Psoas muscle (tissue), 8 donors: Measurements from ENCODE around the gene FAM43A. TPM values are rescaled to one million over a fixed set of nuclear protein-coding genes. Genes with fewer than 3 reads are reported as not detected.

Source experiments
- ATAC-seq, 4 donors: fragments of 200-7000 bp; cut with Tn5 transposase; one replicate each; pipeline ENCODE4 v1.9.1; 2020; ENCODE audit warnings: moderate library complexity in 3 of 4, mild to moderate bottlenecking in 2 of 4
- DNase-seq, 2 donors: peaks; one replicate each; pipeline ENCODE4 v3.0.0-alpha.2; 2020
- H3K27ac ChIP-seq: fragments of 200-600 bp; one replicate; pipeline ENCODE4 v1.8.0; 2022
- H3K27me3 ChIP-seq, 3 donors: fragments of 200-600 bp in 1 of 3; one replicate each; pipeline versions ENCODE4 v1.6.1 to v1.8.0; 2013 to 2022; ENCODE audit warnings: low read length in 2 of 3, mild to moderate bottlenecking in 2 of 3, moderate library complexity in 1 of 3; ENCODE audit not compliant: insufficient read depth in 3 of 3
- H3K36me3 ChIP-seq, 2 donors: fragments of 200-600 bp in 1 of 2; one replicate each; pipeline versions ENCODE4 v1.6.1 to v1.8.0; 2013 to 2022; ENCODE audit warnings: low read depth in 1 of 2, mild to moderate bottlenecking in 1 of 2, moderate library complexity in 1 of 2; ENCODE audit not compliant: insufficient read depth in 1 of 2
- H3K4me1 ChIP-seq: fragments of 200-600 bp; one replicate; pipeline ENCODE4 v1.8.0; 2022
- H3K4me3 ChIP-seq: fragments of 200-600 bp; one replicate; pipeline ENCODE4 v1.8.0; 2022; ENCODE audit warnings: mild to moderate bottlenecking
- H3K9me3 ChIP-seq: fragments of 200-600 bp; one replicate; pipeline ENCODE4 v1.8.0; 2022
- WGBS, 3 donors: extraction: QIAGEN DNeasy Blood & Tissue Kit; methylation state at CpG; one replicate each; pipeline versions ENCODE4 v1.1.6 to v1.1.7; 2013; 5-methylcytosine and 5-hydroxymethylcytosine counted together
- intact Hi-C, 2 donors: fragments of 100-400 bp; cut with DNase I; formaldehyde crosslinking; loops; one replicate each; pipeline versions ENCODE4 v1.11.0 to v1.14.2; 2022
- polyA plus RNA-seq, 3 donors: library from polyadenylated mRNA; stranded (reverse); fragments of 200-250 nt; gene quantifications; one replicate each; pipeline ENCODE4 v1.2.3, GENCODE V29; 2013
- total RNA-seq, 4 donors: library from RNA; stranded (reverse); fragmentation: NEBNext Ultra II Directional in 2 of 4; extraction: Animal tissue kit (Norgen Biotek cat#: 25700) in 2 of 4; gene quantifications; one replicate each; pipeline versions ENCODE4 v1.2.1 to v1.2.4, GENCODE V29; 2021 to 2023
- TF ChIP-seq, protein P1 (sequence below): fragments of 200-600 bp; IDR thresholded peaks from one replicate; pipeline ENCODE4 v1.8.0; 2022; ENCODE audit warnings: antibody characterized with exemption
- donor health status: healthy with polysubstance abuse.
- donor health status: DM: no; HTN: no; CAD: no; lungs with moderate emphysema.
- donor health status: Bipolar disorder and iron deficiency.
- donor health status: healthy.
- donor health status: DM: yes; HTN: yes; CAD: no.
- donor health status: DM: no; HTN: no; CAD: no.
- donor health status: DM: no; HTN: no; CAD: no.
- donor health status: DM: yes; HTN: yes; CAD: no.

FAM43A gene
- total and polyA plus RNA-seq, 7 donors, result 4.1 to 7.7 (median 6.8) TPM

DNA sequence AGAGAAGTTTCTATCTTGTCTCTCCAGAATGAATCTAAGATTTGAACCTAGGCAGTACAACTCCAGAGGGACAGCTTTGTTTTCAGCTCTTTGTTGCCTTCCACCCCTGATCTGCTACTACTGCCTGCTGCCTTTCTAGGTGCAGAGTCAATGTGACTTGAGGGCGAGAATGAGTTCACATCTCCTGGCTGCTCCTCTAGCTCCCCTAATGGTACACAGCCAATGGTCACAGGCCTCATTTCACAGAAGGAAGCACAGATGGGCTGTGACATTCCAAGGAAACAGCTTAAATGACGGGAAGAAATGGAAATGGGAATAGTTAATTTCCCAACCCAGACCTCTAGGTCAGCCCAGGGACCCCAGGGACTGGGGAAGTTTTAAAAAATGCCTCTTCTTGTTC lies 32.4 kb downstream of the FAM43A start:
- intact Hi-C loops, result no loop called here
- no peak overlapping the region for H3K27ac ChIP-seq
- no peak overlapping the region for H3K4me3 ChIP-seq
- TF ChIP-seq, protein P1, sequence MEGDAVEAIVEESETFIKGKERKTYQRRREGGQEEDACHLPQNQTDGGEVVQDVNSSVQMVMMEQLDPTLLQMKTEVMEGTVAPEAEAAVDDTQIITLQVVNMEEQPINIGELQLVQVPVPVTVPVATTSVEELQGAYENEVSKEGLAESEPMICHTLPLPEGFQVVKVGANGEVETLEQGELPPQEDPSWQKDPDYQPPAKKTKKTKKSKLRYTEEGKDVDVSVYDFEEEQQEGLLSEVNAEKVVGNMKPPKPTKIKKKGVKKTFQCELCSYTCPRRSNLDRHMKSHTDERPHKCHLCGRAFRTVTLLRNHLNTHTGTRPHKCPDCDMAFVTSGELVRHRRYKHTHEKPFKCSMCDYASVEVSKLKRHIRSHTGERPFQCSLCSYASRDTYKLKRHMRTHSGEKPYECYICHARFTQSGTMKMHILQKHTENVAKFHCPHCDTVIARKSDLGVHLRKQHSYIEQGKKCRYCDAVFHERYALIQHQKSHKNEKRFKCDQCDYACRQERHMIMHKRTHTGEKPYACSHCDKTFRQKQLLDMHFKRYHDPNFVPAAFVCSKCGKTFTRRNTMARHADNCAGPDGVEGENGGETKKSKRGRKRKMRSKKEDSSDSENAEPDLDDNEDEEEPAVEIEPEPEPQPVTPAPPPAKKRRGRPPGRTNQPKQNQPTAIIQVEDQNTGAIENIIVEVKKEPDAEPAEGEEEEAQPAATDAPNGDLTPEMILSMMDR, result no peak
- no peaks in the 10 kb centered on the region for H3K9me3 ChIP-seq
- no peaks in the 10 kb centered on the region for H3K36me3 ChIP-seq
- H3K27me3 ChIP-seq, result no peaks in the 10 kb centered on the region
- no peaks in the 10 kb centered on the region for H3K4me1 ChIP-seq
- WGBS, 3 donors, result 75 to 85% (median 84%) methylated on average over 2 of the region's 2 CpGs
- DNase-seq, result no peak
- no peak for ATAC-seq

DNA sequence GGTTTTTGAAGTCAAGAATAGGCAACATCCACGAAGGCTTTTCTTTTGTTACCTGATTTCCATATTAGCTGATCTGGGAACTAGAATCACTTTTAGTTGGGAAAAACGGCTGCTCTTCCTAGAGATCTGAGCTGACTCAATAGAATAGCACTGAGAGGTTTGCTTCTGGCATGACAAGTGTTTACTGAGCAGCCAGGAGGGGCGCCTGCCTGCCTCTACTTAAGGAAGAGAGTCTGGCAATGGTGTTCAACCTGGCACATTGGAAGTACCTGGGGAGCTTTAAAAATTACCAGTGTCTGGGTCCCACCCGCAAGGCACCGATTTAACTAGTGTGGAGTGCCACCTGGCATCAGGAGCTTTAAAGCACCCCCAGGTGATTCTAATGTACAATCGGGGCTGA lies 34.4 kb downstream of the FAM43A start:
- H3K36me3 ChIP-seq, result no peaks in the 10 kb centered on the region
- H3K27me3 ChIP-seq, result no peaks in the 10 kb centered on the region
- no peak for ATAC-seq
- WGBS, 3 donors, result 57 to 66% (median 60%) methylated on average over 6 of the region's 6 CpGs
- no peak for DNase-seq
- H3K27ac ChIP-seq, result no peak overlapping the region
- TF ChIP-seq, protein P1, result no peak
- H3K4me3 ChIP-seq, result no peak overlapping the region
- intact Hi-C loops, result no loop called here
- H3K9me3 ChIP-seq, result no peaks in the 10 kb centered on the region
- H3K4me1 ChIP-seq, result no peaks in the 10 kb centered on the region

DNA sequence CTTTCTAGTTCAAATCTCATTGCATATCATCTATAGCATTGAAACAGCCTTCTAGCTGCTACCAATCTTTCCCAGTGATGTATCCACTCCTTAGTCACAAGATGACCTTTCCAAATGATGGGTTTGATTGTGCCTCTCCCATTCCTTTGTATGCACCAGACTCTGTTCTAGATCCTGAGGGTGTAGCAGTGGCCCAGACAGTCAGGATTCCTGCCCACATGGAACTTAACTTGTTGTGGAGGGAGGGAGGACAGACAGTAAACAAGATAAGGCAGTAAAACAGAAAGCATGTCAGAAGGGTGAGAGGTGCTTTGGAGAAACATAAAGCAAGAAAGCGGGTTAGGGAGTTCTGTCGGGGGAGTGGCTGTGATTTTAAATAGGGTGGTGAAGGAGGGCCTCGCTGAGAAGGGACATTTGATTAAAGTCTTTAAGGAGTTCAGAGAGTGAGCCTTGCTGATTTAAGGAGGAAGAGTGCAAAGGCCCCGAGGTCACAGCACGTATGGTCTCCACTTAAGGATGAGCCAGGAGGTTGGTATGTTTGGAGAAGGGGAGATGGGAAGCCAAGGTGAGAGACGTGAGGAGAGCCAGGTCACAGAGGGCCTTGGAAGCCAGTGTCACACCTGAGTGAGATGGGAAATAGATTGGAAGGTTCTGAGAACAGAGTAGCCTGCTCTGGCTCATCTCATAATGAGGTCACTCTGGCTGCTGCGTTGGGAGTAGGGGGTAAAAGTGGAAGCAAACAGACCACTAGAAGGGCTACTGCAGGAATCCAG lies 38.3 kb downstream of the FAM43A start:
- no peak for DNase-seq
- H3K9me3 ChIP-seq, result no peaks in the 10 kb centered on the region
- H3K4me1 ChIP-seq, result no peaks in the 10 kb centered on the region
- H3K27me3 ChIP-seq, result no peaks in the 10 kb centered on the region
- 53 to 74% (median 71%) methylated on average over 7 of the region's 7 CpGs for WGBS, 3 donors
- no peak overlapping the region for H3K27ac ChIP-seq
- no peaks in the 10 kb centered on the region for H3K36me3 ChIP-seq
- ATAC-seq, result no peak
- no peak overlapping the region for H3K4me3 ChIP-seq
- intact Hi-C loops, result no loop called here
- TF ChIP-seq, protein P1, result no peak

DNA sequence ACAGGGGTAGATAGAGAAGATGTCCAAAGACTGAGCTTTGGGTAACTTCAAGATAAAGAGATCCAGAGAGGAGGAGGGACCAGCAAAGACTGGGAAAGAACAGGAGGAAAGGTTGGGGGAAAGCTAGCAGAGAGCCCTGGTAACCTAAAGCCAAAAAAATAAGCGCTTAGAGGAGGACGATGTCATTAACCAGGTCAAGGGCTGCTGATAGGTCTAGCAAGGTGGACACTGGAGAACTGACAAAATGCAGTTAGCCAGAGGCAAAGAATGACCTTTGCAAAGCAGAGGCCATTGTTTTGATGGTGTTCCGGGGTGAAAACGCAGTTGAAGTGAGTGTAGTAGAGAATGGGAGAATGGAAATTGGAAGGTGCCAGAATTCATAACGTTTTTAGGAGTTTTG lies 39.7 kb downstream of the FAM43A start:
- 58 to 76% (median 62%) methylated on average over 5 of the region's 5 CpGs for WGBS, 3 donors
- Histone ChIP-seq H3K4me3 (no peak overlapping the region), H3K4me1 (no peaks in the 10 kb centered on the region), H3K27me3 (no peaks in the 10 kb centered on the region), H3K27ac (no peak overlapping the region), H3K9me3 (no peaks in the 10 kb centered on the region), H3K36me3 (no peaks in the 10 kb centered on the region)
- no peak for ATAC-seq
- intact Hi-C loops, result no loop called here
- TF ChIP-seq, protein P1, result no peak
- no peak for DNase-seq
